Upper lobe of right lung (tissue), 1 donor: Measurements from ENCODE around the gene HLA-F. TPM values are rescaled to one million over a fixed set of nuclear protein-coding genes. Genes with fewer than 3 reads are reported as not detected.

ENCODE experiments used
- ATAC-seq: fragments of 200-7000 bp; cut with Tn5 transposase; one replicate; pipeline ENCODE4 v1.9.1; 2020; ENCODE audit warnings: mild to moderate bottlenecking, moderate library complexity
- DNase-seq: peaks from one replicate; pipeline ENCODE4 v3.0.0-alpha.2; 2020
- H3K27ac ChIP-seq: fragments of 200-600 bp; one replicate; pipeline ENCODE4 v1.8.0; 2022
- H3K27me3 ChIP-seq: fragments of 200-600 bp; one replicate; pipeline ENCODE4 v1.8.0; 2022; ENCODE audit warnings: mild to moderate bottlenecking
- H3K36me3 ChIP-seq: fragments of 200-600 bp; one replicate; pipeline ENCODE4 v1.8.0; 2022
- H3K4me1 ChIP-seq: fragments of 200-600 bp; one replicate; pipeline ENCODE4 v1.8.0; 2022
- H3K4me3 ChIP-seq: fragments of 200-600 bp; one replicate; pipeline ENCODE4 v1.8.0; 2022; ENCODE audit warnings: mild to moderate bottlenecking
- H3K9me3 ChIP-seq: fragments of 200-600 bp; one replicate; pipeline ENCODE4 v1.8.0; 2022
- intact Hi-C: fragments of 100-400 bp; cut with DNase I; formaldehyde crosslinking; loops from one replicate; pipeline ENCODE4 v1.11.0; 2022
- total RNA-seq: library from RNA; stranded (reverse); fragmentation: NEBNext Ultra II Directional; extraction: Animal tissue kit (Norgen Biotek cat#: 25700); gene quantifications from one replicate; pipeline ENCODE4 v1.2.1, GENCODE V29; 2021
- TF ChIP-seq, protein P1 (sequence below): fragments of 200-600 bp; IDR thresholded peaks from one replicate; pipeline ENCODE4 v1.8.0; 2022; ENCODE audit warnings: antibody characterized with exemption
- donor health status: DM: no; HTN: yes; CAD: no; lungs with severe emphysema.

HLA-F gene
- total RNA-seq, 1 donor from 2014 or later: 157 TPM

DNA sequence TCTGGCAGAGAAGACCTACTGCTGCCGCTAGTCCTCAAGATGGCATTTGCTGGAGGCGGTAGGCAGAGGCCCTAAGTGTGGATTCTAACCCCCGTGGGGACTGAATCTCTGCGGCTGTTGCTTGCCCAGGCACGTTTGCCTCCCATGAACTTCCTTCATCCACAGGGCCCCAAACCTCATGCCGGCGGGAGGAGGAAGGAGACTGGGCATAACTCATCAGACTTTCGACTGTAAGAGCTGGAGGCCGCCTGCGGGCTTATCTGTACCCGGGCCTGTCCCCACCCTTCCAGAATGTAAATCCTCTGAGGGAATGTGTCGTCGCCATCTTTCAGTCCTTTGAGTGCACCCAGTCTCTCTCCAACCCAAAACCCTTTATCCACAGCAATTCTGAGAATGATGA lies 43.3 kb upstream of the HLA-F start:
- no peaks in the 10 kb centered on the region for H3K4me1 ChIP-seq
- intact Hi-C loops: no loop called here
- no peak for DNase-seq
- no peaks in the 10 kb centered on the region for H3K27me3 ChIP-seq
- H3K27ac ChIP-seq: no peak overlapping the region
- H3K36me3 ChIP-seq: no peaks in the 10 kb centered on the region
- H3K9me3 ChIP-seq: no peaks in the 10 kb centered on the region
- TF ChIP-seq, protein P1, sequence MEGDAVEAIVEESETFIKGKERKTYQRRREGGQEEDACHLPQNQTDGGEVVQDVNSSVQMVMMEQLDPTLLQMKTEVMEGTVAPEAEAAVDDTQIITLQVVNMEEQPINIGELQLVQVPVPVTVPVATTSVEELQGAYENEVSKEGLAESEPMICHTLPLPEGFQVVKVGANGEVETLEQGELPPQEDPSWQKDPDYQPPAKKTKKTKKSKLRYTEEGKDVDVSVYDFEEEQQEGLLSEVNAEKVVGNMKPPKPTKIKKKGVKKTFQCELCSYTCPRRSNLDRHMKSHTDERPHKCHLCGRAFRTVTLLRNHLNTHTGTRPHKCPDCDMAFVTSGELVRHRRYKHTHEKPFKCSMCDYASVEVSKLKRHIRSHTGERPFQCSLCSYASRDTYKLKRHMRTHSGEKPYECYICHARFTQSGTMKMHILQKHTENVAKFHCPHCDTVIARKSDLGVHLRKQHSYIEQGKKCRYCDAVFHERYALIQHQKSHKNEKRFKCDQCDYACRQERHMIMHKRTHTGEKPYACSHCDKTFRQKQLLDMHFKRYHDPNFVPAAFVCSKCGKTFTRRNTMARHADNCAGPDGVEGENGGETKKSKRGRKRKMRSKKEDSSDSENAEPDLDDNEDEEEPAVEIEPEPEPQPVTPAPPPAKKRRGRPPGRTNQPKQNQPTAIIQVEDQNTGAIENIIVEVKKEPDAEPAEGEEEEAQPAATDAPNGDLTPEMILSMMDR: no peak
- H3K4me3 ChIP-seq: no peak overlapping the region
- ATAC-seq: no peak

DNA sequence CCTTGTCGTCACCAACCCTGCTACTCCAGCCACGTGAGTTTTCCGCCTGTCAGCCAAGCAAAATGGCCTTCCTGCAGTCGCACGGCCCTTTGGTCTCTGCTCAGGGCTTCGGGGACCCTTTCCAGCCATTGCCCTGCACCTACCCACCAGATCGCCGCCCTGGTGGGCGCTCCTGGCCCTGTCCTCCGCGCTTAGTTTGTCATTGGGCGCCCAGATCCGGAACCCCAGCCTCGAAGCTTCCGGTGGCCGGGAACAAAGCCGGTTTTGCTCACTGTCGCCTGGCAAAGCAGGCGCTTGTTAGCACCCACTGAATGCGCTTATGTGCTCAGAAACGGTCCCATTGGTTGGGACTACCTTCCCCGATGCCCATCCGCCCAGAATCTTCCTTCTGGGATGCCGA lies 42.8 kb upstream of the HLA-F start:
- no peaks in the 10 kb centered on the region for H3K4me1 ChIP-seq
- no peak overlapping the region for H3K27ac ChIP-seq
- H3K27me3 ChIP-seq: no peaks in the 10 kb centered on the region
- ATAC-seq (no peak), DNase-seq (no peak)
- no peak overlapping the region for H3K4me3 ChIP-seq
- TF ChIP-seq, protein P1: no peak
- intact Hi-C loops: no loop called here
- no peaks in the 10 kb centered on the region for H3K9me3 ChIP-seq
- no peaks in the 10 kb centered on the region for H3K36me3 ChIP-seq

DNA sequence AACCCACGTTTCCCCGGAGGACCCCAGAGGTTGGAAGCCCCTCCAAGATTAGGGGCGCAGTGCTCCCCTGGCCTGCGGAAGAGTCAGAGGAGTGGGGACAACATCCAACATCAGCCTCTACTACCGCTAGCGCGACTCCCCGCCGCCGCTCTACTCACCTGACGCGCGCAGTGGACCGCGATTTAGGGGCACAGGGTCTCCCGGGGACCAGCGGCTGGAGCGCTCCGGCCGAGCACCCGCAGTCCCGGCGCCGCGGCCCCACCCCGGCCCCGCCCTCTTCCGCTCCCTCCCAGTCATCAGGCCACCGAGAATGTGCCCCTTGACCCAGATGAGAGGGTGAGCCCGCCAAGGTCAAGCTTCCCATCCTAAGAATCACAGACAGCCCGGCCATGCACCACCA lies 42.3 kb upstream of the HLA-F start, which contains the start of gene ZFP57:
TSS of gene ZFP57 (minus strand) at position 249 of the 400 bp plus-strand sequence. CDS start 4,149 bp downstream, outside the sequence.
- H3K27ac ChIP-seq: no peak within 1 kb of the TSS
- intact Hi-C loops: no loop called here
- H3K4me3 ChIP-seq: no peak within 1 kb of the TSS
- H3K4me1 ChIP-seq: no peaks in the 10 kb centered on the region
- no peaks in the 10 kb centered on the region for H3K9me3 ChIP-seq
- TF ChIP-seq, protein P1: no peak
- no peaks in the 10 kb centered on the region for H3K36me3 ChIP-seq
- DNase-seq (no peak), ATAC-seq (no peak)
- no peaks in the 10 kb centered on the region for H3K27me3 ChIP-seq

DNA sequence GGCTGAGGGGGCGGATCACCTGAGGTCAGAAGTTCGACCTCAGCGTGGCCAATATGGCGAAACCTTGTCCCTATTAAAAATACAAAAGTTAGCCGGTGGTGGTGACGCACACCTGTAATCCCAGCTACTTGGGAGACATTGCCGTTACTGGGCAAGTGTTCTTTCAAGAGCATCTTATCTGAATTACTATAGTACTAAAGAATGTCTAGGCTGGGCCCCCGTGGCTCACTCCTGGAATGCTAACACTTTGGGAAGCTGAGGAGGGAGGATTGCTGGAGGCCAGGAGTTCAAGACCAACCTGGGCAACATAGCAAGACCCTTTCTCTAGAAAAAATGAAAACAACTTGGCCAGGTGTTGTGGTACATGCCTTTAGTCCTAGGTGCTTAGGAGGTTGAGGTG lies 41.4 kb upstream of the HLA-F start:
- Histone ChIP-seq H3K36me3 (no peaks in the 10 kb centered on the region), H3K27me3 (no peaks in the 10 kb centered on the region), H3K27ac (no peak overlapping the region), H3K4me3 (no peak overlapping the region), H3K4me1 (no peaks in the 10 kb centered on the region), H3K9me3 (no peaks in the 10 kb centered on the region)
- DNase-seq (no peak), ATAC-seq (no peak)
- TF ChIP-seq, protein P1: no peak
- intact Hi-C loops: no loop called here

DNA sequence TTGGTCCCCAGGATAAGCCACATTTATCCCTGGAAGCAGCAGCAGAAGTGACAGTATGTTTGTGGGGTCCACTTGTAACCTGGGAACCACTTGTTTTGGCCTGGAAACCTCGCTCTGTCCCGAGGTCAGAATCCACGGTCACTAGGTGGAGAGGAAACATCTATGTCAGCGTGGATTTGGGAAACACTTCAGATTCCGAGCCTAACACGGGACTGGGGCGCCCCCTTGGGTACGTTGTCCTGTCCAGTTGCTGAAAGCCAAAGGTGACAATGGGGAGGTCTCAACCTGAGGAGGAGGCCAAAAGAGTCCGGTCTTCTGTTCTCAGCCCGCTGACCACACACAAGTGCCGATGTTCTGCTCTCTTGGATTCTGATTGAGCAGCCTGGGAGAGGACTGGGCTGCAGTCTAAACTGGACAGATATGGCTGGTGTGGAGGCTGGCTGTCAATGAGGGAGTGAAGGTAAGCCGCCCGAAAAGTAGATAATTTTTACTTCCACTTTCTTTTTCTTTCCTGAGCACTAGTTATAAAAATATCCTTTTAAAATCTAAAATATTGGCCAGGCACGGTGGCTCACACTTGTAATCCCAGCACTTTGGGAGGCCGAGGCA lies 37.4 kb upstream of the HLA-F start:
- Histone ChIP-seq H3K4me3 (no peak overlapping the region), H3K27me3 (no peaks in the 10 kb centered on the region)

More for the DNA sequence above, 37.4 kb upstream of the HLA-F start:
- no peaks in the 10 kb centered on the region for H3K4me1 ChIP-seq
- TF ChIP-seq, protein P1: no peak
- intact Hi-C loops: no loop called here
- ATAC-seq (no peak), DNase-seq (no peak)
- no peak overlapping the region for H3K27ac ChIP-seq
- no peaks in the 10 kb centered on the region for H3K36me3 ChIP-seq
- H3K9me3 ChIP-seq: no peaks in the 10 kb centered on the region
